GM23248 (cell line): ENCODE data around the gene PLA2R1.

ENCODE experiments used
- EZH2 ChIP-seq: fragments of 200-600 bp; sonication (generic); IDR thresholded peaks from 2 replicates; pipeline ENCODE4 v1.6.1; 2018; ENCODE audit warnings: antibody characterized with exemption, mild to moderate bottlenecking; ENCODE audit not compliant: insufficient read depth, poor library complexity, severe bottlenecking
- EZH2phosphoT487 ChIP-seq: fragments of 200-600 bp; sonication (generic); IDR thresholded peaks from 2 replicates; pipeline ENCODE4 v1.6.1; 2018; ENCODE audit warnings: antibody characterized with exemption, moderate library complexity, mild to moderate bottlenecking, low read depth; ENCODE audit not compliant: insufficient read depth

- no peak for TF ChIP-seq EZH2phosphoT487
- no peak for TF ChIP-seq EZH2
Measured at GRCh38 chr2:160063271-160063670, 856 bp upstream of the PLA2R1 start.
